Panc1 (cell line): Measurements from ENCODE around the gene SMOC2. TPM values are rescaled to one million over a fixed set of nuclear protein-coding genes. Genes with fewer than 3 reads are reported as not detected.

ENCODE experiments used
- ATAC-seq: fragments of 200-7000 bp; cut with Tn5 transposase; 2 replicates; pipeline ENCODE4 v1.9.1; 2020; ENCODE audit warnings: mild to moderate bottlenecking, moderate library complexity
- BruUV-seq: library from RNA; stranded (reverse); fragments of 400-500 nt; replicated peaks from 2 replicates; lab custom pipeline; 2021; lab: Mats Ljungman, UMichigan
- CTCF ChIA-PET: fragments of 300-600 bp; sonication (Branson Sonifier 250); formaldehyde crosslinking; loops from one replicate; lab custom pipeline; 2022; ENCODE audit warnings: antibody characterized with exemption; lab: Charles Lee
- POLR2A ChIA-PET: fragments of 300-600 bp; sonication (Branson Sonifier 250); formaldehyde crosslinking; loops from one replicate; lab custom pipeline; 2022; ENCODE audit warnings: antibody characterized with exemption; lab: Charles Lee
- DNase-seq: peaks from one replicate; pipeline ENCODE4 v3.0.0-alpha.2; 2010; ENCODE audit warnings: low read depth, low spot score
- H3K27ac ChIP-seq: 2 replicates; pipeline ENCODE4 v1.5.1; 2011; ENCODE audit warnings: mild to moderate bottlenecking, low read length, inconsistent platforms
- H3K27me3 ChIP-seq: fragments of 200-500 bp; sonication (Bioruptor generic); 2 replicates; pipeline ENCODE4 v1.6.0; 2014; ENCODE audit warnings: low read length, inconsistent platforms; ENCODE audit not compliant: control insufficient read depth, insufficient read depth
- H3K36me3 ChIP-seq: fragments of 200-500 bp; sonication (Bioruptor generic); 2 replicates; pipeline ENCODE4 v1.5.1; 2014; ENCODE audit warnings: inconsistent platforms, mild to moderate bottlenecking, low read length, moderate library complexity; ENCODE audit not compliant: control insufficient read depth, insufficient read depth
- H3K4me1 ChIP-seq: 2 replicates; pipeline ENCODE4 v1.5.1; 2011; ENCODE audit warnings: inconsistent platforms, mild to moderate bottlenecking, low read length, moderate library complexity; ENCODE audit not compliant: control insufficient read depth, insufficient read depth
- H3K4me3 ChIP-seq, 2 experiments: 2 replicates each; pipeline ENCODE4 v1.5.1; 2011 to 2012; ENCODE audit warnings: low read depth in 2 of 2, low read length in 2 of 2, mild to moderate bottlenecking in 2 of 2, inconsistent platforms in 1 of 2, moderate library complexity in 1 of 2
- H3K9me3 ChIP-seq: fragments of 200-500 bp; sonication (Bioruptor generic); 2 replicates; pipeline ENCODE4 v1.5.1; 2014; ENCODE audit warnings: low read depth, mild to moderate bottlenecking, inconsistent platforms, low read length, moderate library complexity; ENCODE audit not compliant: control insufficient read depth, insufficient read depth
- CTCF ChIP-seq: fragments of 450-650 bp; IDR thresholded peaks from 2 replicates; pipeline ENCODE4 v1.5.1; 2017; ENCODE audit warnings: mild to moderate bottlenecking
- POLR2AphosphoS5 ChIP-seq: IDR thresholded peaks from 2 replicates; pipeline ENCODE4 v1.6.1; 2012; ENCODE audit warnings: mild to moderate bottlenecking, low read depth, low read length, moderate library complexity
- SIN3A ChIP-seq: IDR thresholded peaks from 2 replicates; pipeline ENCODE4 v1.6.1; 2012; ENCODE audit warnings: low read depth, mild to moderate bottlenecking, low read length, moderate library complexity, borderline replicate concordance; ENCODE audit not compliant: insufficient read depth
- TCF7L2 ChIP-seq: IDR thresholded peaks from 2 replicates; pipeline ENCODE4 v1.6.1; 2011; ENCODE audit warnings: mild to moderate bottlenecking, low read depth, low read length, inconsistent platforms
- in situ Hi-C: cut with HindIII; loops from 2 replicates; pipeline ENCODE4 v1.10.0; 2016; ENCODE audit warnings: low sequenced_read_pairs, low pct_unique_long_range_greater_than_20kb
- intact Hi-C: fragments of 100-400 bp; cut with micrococcal nuclease; formaldehyde crosslinking; loops from one replicate; pipeline ENCODE4 v1.10.0; 2022; ENCODE audit not compliant: unreplicated experiment
- total RNA-seq: library from RNA; stranded (reverse); gene quantifications from one replicate; pipeline ENCODE4 v1.2.1, GENCODE V29; 2021; ENCODE audit not compliant: unreplicated experiment
- TF ChIP-seq, protein P1 (sequence below), 2 experiments: IDR thresholded peaks; 2 replicates each; pipeline ENCODE4 v1.6.1; 2011 to 2012; ENCODE audit warnings: low read depth in 2 of 2, control low read depth in 1 of 2, low read length in 1 of 2, mild to moderate bottlenecking in 1 of 2, moderate library complexity in 1 of 2; ENCODE audit not compliant: insufficient read depth in 1 of 2

Gene SMOC2
- total RNA-seq, 1 experiment from 2014 or later = 0.13 TPM

- Histone ChIP-seq H3K4me3 (no peak overlapping the region), H3K4me1 (no peaks in the 10 kb centered on the region), H3K27me3 (peaks cover 27% of the 10 kb centered on the region), H3K27ac (no peak overlapping the region), H3K36me3 (no peaks in the 10 kb centered on the region), H3K9me3 (no peaks in the 10 kb centered on the region)
- ChIA-PET CTCF (interaction anchor here (0.6 to 1.1 kb wide), 2 partner anchors 10 to 56 kb away, joined by 3 to 4 read pairs; no protein-coding TSS in a partner anchor), POLR2A (no interaction called here)
- TF ChIP-seq POLR2AphosphoS5 = no peak
- TF ChIP-seq, protein P1, sequence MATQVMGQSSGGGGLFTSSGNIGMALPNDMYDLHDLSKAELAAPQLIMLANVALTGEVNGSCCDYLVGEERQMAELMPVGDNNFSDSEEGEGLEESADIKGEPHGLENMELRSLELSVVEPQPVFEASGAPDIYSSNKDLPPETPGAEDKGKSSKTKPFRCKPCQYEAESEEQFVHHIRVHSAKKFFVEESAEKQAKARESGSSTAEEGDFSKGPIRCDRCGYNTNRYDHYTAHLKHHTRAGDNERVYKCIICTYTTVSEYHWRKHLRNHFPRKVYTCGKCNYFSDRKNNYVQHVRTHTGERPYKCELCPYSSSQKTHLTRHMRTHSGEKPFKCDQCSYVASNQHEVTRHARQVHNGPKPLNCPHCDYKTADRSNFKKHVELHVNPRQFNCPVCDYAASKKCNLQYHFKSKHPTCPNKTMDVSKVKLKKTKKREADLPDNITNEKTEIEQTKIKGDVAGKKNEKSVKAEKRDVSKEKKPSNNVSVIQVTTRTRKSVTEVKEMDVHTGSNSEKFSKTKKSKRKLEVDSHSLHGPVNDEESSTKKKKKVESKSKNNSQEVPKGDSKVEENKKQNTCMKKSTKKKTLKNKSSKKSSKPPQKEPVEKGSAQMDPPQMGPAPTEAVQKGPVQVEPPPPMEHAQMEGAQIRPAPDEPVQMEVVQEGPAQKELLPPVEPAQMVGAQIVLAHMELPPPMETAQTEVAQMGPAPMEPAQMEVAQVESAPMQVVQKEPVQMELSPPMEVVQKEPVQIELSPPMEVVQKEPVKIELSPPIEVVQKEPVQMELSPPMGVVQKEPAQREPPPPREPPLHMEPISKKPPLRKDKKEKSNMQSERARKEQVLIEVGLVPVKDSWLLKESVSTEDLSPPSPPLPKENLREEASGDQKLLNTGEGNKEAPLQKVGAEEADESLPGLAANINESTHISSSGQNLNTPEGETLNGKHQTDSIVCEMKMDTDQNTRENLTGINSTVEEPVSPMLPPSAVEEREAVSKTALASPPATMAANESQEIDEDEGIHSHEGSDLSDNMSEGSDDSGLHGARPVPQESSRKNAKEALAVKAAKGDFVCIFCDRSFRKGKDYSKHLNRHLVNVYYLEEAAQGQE (IDR thresholded peaks at IDR 0.05; ENCODE audit: insufficient read depth in 1 of 2, low read depth in 2 of 2, low read length in 1 of 2) = no peak
- no peak for TF ChIP-seq SIN3A
- TF ChIP-seq TCF7L2 = no peak
- no peak for TF ChIP-seq CTCF
- ATAC-seq (no peak), DNase-seq (no peak)
- no TSS peak for BruUV-seq
- intact Hi-C loops (no loop called here), in situ Hi-C loops (no loop called here)
Measured at GRCh38 chr6:168605964-168606363, 165.0 kb downstream of the SMOC2 start.

GRCh38 chr6:168606722-168607121 lies 165.7 kb downstream of the SMOC2 start:
- ATAC-seq = no peak
- no peaks in the 10 kb centered on the region for H3K36me3 ChIP-seq
- intact Hi-C loops (no loop called here), in situ Hi-C loops (no loop called here)
- no peaks in the 10 kb centered on the region for H3K4me1 ChIP-seq
- DNase-seq = no peak
- H3K27ac ChIP-seq = no peak overlapping the region
- POLR2A ChIA-PET = no interaction called here
- BruUV-seq = no TSS peak
- CTCF ChIA-PET = interaction anchor here (0.6 kb wide), 1 partner anchor 57 kb away, joined by 4 read pairs; no protein-coding TSS in a partner anchor
- TF ChIP-seq POLR2AphosphoS5 = no peak
- peaks cover 24% of the 10 kb centered on the region for H3K27me3 ChIP-seq
- H3K9me3 ChIP-seq = no peaks in the 10 kb centered on the region
- H3K4me3 ChIP-seq = no peak overlapping the region

GRCh38 chr6:168607272-168608112 lies 166.5 kb downstream of the SMOC2 start:
- TF ChIP-seq POLR2AphosphoS5 (no peak), TCF7L2 (no peak), SIN3A (no peak), CTCF (no peak)
- TF ChIP-seq, protein P1 (IDR thresholded peaks at IDR 0.05; ENCODE audit: insufficient read depth in 1 of 2, low read depth in 2 of 2, low read length in 1 of 2) = no peak
- no peak for ATAC-seq
- Histone ChIP-seq H3K27ac (no peak overlapping the region), H3K36me3 (no peaks in the 10 kb centered on the region), H3K4me1 (no peaks in the 10 kb centered on the region), H3K9me3 (no peaks in the 10 kb centered on the region), H3K4me3 (no peak overlapping the region), H3K27me3 (peaks cover 23% of the 10 kb centered on the region)
- no TSS peak for BruUV-seq
- in situ Hi-C loops = no loop called here
- no peak for DNase-seq
- ChIA-PET CTCF (no interaction called here), POLR2A (no interaction called here)
- intact Hi-C loops = no loop called here
